Measurements from ENCODE around the gene ALDH1L1.

DNA sequence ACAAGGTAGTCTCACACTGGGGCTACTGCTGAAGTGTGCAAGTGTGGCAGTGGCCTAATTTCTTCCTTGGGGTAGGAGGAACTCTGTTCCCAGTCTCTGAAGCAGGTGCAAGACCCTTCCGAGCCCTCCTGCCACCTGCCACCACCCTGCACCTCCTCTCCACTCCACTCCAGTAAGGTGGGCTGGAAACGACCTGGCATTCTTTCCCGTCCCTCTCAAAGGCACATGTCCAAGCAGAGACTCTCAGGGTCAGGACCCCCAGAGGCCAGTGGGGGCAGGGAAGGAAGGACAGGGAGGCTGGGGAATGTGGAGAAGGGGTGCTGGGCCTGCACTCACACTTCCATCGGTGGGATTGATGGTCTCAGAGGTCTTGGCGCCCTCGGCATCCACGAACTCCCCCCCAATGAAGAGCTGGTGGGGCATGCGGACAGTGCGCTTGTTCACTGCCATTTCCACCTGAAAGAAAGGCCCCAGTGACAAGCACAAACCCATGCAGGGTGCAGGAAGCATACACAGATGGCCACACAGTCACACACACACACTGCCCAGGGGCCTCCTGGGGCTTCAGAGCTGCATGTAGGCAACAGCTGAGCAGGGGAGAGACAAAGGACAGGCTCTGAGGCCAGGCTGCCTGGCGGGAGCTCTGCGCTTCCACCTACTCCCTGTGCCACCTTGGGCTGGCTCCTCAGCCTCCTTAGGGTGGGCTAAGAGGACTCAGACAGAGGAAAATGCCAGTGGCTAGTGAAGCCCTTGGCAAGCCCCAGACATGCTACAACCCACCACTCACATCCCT lies 43.8 kb downstream of the ALDH1L1 start:
- TF ChIP-seq, protein P1, sequence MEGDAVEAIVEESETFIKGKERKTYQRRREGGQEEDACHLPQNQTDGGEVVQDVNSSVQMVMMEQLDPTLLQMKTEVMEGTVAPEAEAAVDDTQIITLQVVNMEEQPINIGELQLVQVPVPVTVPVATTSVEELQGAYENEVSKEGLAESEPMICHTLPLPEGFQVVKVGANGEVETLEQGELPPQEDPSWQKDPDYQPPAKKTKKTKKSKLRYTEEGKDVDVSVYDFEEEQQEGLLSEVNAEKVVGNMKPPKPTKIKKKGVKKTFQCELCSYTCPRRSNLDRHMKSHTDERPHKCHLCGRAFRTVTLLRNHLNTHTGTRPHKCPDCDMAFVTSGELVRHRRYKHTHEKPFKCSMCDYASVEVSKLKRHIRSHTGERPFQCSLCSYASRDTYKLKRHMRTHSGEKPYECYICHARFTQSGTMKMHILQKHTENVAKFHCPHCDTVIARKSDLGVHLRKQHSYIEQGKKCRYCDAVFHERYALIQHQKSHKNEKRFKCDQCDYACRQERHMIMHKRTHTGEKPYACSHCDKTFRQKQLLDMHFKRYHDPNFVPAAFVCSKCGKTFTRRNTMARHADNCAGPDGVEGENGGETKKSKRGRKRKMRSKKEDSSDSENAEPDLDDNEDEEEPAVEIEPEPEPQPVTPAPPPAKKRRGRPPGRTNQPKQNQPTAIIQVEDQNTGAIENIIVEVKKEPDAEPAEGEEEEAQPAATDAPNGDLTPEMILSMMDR (IDR thresholded peaks at IDR 0.05) = no peak
- TF ChIP-seq POLR2A (IDR thresholded peaks at IDR 0.05) = no peak

All from ovary (tissue), 3 donors.